DMS79 (cell line): Measurements from ENCODE around the gene RPEL1.
"Not testable (repeated sequence)": the region's sequence is repeated elsewhere in the genome, so short reads cannot be mapped to it uniquely, and the experiment has no call there.

Experiments
- DNase-seq: peaks from one replicate; lab custom pipeline; 2025; lab: John Stamatoyannopoulos, UW

The RPEL1 gene

DNA sequence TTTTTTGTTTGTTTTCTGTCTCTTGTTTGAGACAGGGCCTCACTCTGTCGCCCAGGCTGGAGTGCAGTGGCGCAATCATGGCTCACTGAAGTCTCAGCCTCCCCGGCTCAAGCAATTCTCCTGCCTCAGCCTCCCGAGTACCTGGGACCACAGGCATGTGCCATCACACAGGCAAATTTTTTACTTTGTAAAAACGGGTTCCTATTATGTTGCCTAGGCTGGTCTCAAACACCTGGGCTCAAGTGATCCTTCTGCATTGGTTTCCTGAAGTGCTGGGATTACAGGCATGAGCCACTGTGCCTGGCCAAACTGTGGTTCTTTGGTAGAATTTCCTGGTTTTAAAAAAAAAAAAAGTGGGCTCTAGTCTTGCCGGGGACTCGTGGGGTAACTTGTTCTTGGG, at the start of gene RPEL1:
TSS of gene RPEL1 (plus strand) at position 301 of the 400 bp plus-strand sequence. CDS start 110 bp downstream, outside the sequence.
- DNase-seq = not testable (repeated sequence)

GRCh38 chr10:103196516-103196915, 49.2 kb upstream of the RPEL1 start:
- DNase-seq = no peak

DNA sequence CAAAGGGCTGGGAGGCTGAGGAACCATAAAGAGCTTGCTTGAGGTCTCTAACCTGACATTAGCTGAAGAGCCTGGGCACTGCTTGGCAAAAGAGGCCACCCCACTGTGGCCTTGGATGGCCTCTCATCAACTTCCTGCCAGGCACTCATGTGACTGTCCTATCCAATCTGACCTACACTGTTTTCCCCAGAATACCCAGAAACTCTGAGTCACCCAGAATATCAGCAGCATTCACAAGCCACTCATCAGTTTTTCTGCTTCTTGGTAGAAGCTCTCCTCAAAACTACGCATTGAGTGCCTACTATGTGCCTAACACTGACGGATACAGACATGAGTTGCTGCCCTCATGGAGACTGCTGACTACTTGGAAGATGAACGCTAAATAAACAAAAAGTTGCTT, 48.5 kb upstream of the RPEL1 start:
- DNase-seq = no peak

- DNase-seq = no peak
Observed at GRCh38 chr10:103197903-103198302, 47.8 kb upstream of the RPEL1 start.

DNA sequence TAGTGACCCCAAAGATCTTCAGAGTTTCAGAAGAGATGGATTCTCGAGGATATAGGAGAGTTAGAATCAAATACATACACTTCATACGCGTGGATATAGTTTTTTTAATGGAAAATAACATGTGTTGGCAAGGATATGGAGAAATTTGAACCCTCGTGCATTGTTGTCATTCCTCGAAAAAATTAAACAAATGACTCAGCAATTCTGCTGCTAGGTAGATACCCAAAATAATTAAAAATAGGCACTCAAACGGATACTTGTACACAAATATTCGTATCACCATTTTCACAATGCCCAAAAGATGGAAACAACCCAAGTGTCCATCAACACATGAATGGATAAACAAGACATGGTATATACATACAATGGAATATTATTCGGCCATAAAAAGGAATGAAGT, 47.0 kb upstream of the RPEL1 start:
- no peak for DNase-seq

DNA sequence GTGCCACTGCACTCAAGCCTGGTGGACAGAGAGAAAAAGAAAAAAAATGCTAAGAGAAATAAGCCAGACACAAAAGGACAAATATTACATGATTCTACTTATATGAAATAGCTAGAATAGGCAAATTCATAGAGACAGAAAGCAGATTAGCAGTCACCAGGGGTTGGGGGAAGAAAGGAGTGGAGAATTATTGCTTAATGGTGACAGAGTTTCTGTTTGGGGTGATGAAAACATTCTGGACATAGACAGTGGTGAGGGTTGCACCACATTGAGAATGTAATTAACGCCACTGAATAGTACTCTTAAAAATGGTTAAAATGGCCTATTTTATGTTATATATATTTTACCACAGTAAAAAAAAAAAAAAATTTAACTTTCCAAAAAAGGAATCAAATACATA, 46.2 kb upstream of the RPEL1 start:
- DNase-seq = no peak

DNA sequence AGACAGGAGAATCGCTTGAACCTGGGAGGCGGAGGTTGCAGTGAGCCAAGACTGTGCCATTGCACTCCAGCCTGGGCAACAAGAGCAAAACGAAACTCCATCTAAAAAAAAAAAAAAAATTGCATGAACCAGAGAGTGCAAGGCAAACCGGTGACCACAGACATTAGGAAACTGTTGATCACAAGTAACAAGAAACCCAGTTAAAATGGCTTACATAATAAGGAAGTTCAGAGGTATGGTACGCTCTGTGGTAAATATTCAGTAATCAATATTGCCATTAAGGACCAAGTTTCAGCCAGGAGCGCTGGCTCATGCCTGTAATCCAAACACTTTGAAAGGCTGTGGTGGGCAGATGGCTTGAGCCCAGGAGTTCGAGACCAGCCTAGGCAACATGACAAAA, 43.4 kb upstream of the RPEL1 start:
- DNase-seq = no peak

- no peak for DNase-seq
Observed at GRCh38 chr10:103203466-103203865, 42.2 kb upstream of the RPEL1 start.

DNA sequence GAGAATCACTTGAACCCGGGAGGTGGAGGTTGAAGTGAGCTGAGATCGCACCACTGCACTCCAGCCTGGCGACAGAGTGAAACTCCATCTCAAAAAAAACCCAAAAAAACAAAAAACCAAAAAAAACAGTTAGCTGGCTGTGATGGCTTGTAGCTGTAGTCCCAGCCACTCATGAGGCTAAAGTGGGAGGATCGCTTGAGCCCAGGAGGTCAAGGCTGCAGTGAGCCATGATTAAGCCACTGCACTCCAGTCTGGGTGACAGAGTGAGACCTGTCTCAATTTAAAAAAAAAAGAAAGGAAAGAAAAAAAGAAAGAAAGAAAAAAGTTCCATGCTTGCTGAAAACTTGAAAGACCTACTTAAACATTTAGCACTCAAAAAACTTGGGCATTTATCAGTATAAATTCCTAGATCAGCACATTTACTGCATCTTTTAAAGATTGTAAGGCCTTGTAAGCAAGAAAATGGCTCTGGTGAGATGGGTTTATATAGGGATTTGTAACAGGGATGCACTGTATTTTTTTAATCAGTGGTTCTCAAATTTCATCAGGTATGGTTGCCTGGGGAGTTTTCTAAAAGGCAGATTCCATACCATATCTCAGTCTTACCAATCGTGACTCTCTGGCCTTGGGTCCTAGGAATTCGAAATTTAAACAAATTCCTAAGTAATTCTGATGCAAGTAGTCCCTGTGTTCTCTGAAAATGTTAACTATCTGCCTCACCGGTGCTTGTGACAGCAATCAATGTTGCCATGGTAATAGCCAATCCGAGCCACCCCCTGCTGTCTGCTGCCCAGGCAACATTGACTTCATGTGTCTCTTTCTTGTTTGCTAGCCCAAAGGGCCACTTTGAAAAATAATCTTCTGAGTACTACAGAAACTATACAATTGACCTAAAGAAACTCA, 41.1 kb upstream of the RPEL1 start:
- no peak for DNase-seq

DNA sequence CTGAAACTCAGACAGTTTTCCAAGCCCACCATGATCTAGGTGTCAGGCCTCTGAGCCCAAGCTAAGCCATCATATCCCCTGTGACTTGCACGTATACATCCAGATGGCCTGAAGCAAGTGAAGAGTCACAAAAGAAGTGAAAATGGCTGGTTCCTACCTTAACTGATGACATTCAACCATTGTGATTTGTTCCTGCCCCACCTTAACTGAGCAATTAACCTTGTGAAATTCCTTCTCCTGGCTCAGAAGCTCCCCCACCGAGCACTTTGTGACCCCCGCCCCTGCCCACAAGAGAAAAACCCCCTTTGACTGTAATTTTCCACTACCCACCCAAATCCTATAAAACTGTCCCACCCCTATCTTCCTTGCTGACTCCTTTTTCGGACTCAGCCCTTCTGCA, 40.3 kb upstream of the RPEL1 start:
- not testable (repeated sequence) for DNase-seq

DNA sequence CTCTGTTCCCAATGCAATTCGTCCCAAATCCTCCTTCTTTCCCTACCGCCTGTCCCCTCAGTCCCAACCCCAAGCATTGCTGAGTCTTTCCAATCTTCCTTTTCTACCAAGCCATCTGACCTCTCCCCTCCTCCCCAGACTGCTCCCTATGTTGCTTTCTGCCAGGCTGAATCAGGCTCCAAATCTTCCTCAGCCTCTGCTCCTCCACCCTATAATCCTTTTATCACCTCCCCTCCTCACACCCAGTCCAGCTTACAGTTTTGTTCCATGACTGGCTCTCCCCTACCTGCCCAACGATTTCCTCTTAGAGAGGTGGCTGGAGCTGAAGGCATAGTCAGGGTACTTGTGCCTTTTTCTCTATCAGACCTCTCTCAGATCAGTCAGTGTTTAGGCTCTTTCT, 39.0 kb upstream of the RPEL1 start:
- DNase-seq = not testable (repeated sequence)

DNA sequence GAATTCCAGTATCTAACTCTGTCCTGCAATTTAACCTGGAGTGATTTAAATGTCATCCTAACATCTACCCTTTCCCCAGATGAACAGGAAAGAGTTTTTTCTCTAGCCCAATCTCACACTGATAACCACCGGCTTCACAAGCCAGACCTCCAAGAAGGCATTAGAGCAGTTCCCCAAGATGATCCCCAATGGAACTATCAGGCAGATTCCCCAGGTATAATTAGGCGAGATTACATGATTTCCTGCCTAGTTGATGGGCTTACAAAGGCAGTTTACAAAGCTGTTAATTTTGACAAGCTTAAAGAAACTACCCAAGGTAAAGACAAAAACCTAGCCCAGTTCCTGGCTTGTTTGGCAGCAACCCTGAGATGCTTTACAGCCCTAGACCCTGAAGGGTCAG, 38.5 kb upstream of the RPEL1 start:
- no peak for DNase-seq

DNA sequence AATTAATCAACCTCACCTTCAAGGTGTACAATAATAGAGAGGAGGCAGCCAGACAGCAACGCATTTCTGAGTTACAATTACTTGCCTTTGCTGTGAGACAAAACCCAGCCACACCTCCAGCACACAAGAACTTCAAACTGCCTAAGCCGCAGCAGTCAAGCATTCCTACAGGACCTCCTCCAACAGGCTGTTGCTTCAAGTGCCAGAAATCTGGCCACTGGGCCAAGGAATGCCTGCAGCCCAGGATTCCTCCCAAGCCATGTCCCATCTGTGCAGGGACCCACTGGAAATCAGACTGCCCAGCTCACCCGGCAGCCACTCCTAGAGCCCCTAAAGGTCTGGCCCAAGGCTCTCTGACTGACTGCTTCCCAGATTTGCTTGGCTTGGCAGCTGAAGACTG, 38.0 kb upstream of the RPEL1 start:
- DNase-seq = not testable (repeated sequence)

- not testable (repeated sequence) for DNase-seq
Observed at GRCh38 chr10:103210262-103210661, 35.4 kb upstream of the RPEL1 start.

GRCh38 chr10:103215601-103216000, 30.1 kb upstream of the RPEL1 start:
- DNase-seq = no peak

- not testable (repeated sequence) for DNase-seq
Observed at GRCh38 chr10:103216362-103216761, 29.3 kb upstream of the RPEL1 start.

- DNase-seq = no peak
Observed at GRCh38 chr10:103224133-103224532, 21.6 kb upstream of the RPEL1 start.

- not testable (repeated sequence) for DNase-seq
Observed at GRCh38 chr10:103224721-103225120, 21.0 kb upstream of the RPEL1 start.

DNA sequence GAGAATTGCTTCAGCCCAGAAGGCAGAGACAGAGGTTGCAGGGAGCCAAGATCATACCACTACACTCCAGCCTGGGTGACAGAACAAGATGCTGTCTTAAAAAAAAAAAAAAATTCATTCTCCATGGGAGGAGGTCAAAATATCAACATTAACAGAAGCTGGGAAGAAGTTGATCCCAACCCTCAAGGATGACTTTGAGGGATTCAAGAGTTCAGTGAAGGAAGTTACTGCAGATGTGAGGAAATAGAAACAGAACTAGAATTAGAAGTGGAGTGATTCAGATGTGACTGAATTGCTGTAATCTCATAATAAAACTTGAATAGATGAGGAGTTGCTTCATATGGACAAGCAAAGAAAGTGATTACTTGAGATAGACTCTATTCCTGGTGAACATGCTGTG, 19.7 kb upstream of the RPEL1 start:
- no peak for DNase-seq

DNA sequence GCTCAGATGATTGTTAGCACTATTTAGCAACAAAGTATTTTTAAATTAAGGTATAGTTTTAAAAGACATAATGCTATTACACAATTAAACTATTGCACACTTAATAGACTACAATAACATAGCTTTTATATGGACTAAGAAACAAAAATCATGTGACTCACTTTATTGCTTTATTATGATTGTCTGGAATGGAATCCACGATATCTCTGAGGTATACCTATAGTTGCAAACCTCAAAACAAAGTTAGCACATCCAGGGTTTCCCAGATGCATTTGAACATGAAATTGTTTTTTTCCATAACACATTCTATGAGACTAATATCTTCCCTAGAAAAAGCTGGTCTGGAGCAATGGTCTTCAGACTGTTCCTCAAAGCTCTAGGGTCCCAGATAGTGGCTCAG, 18.3 kb upstream of the RPEL1 start:
- no peak for DNase-seq

GRCh38 chr10:103231047-103231551, 14.6 kb upstream of the RPEL1 start:
- DNase-seq = no peak

GRCh38 chr10:103232131-103232673, 13.5 kb upstream of the RPEL1 start:
- no peak for DNase-seq

- DNase-seq = no peak
Observed at GRCh38 chr10:103232772-103233488, 12.8 kb upstream of the RPEL1 start.
